HCT116 (cell line): ENCODE data around the gene UGT1A7.

Experiments used
- CBX3 ChIP-seq: IDR thresholded peaks from 2 replicates; pipeline ENCODE4 v1.6.1; 2012; ENCODE audit warnings: low read depth
- CEBPB ChIP-seq: IDR thresholded peaks from 2 replicates; pipeline ENCODE4 v1.6.1; 2012; ENCODE audit warnings: low read depth
- CTCF ChIP-seq, 3 experiments: fragments of 200-600 bp in 1 of 3; sonication (generic) in 1 of 3; IDR thresholded peaks in 2 of 3; conservative IDR thresholded peaks in 1 of 3; 2 replicates each; pipeline ENCODE4 v1.5.1; 2012 to 2017; ENCODE audit warnings: low read depth in 2 of 3, low read length in 2 of 3, antibody characterized with exemption in 1 of 3, borderline replicate concordance in 1 of 3, control low read depth in 1 of 3, mild to moderate bottlenecking in 1 of 3, mixed read lengths in 1 of 3, mixed run types in 1 of 3, moderate library complexity in 1 of 3; ENCODE audit not compliant: insufficient read depth in 1 of 3
- EGR1 ChIP-seq: IDR thresholded peaks from 2 replicates; pipeline ENCODE4 v1.6.1; 2012; ENCODE audit warnings: low read depth
- EZH2phosphoT487 ChIP-seq: fragments of 200-600 bp; IDR thresholded peaks from 2 replicates; pipeline ENCODE4 v1.6.1; 2018; ENCODE audit warnings: antibody characterized with exemption, borderline replicate concordance
- POLR2A ChIP-seq: IDR thresholded peaks from 2 replicates; pipeline ENCODE4 v1.7.0; 2011; ENCODE audit warnings: borderline replicate concordance; ENCODE audit not compliant: insufficient read depth, insufficient read length; ENCODE audit errors: extremely low read depth
- POLR2AphosphoS5 ChIP-seq: IDR thresholded peaks from 2 replicates; pipeline ENCODE4 v1.6.1; 2011; ENCODE audit warnings: mild to moderate bottlenecking, low read depth, low read length, moderate library complexity
- RAD21 ChIP-seq: IDR thresholded peaks from 2 replicates; pipeline ENCODE4 v1.6.1; 2012; ENCODE audit warnings: low read depth, mild to moderate bottlenecking
- REST ChIP-seq: IDR thresholded peaks from 2 replicates; pipeline ENCODE4 v1.6.1; 2012; ENCODE audit warnings: low read depth
- SP1 ChIP-seq: IDR thresholded peaks from 2 replicates; pipeline ENCODE4 v1.6.1; 2012; ENCODE audit warnings: low read depth
- SRF ChIP-seq: IDR thresholded peaks from 2 replicates; pipeline ENCODE4 v1.6.1; 2012; ENCODE audit warnings: low read depth
- YY1 ChIP-seq: IDR thresholded peaks from 2 replicates; pipeline ENCODE4 v1.6.1; 2011; ENCODE audit warnings: low read length, low read depth, moderate library complexity, mild to moderate bottlenecking; ENCODE audit not compliant: insufficient replicate concordance; ENCODE audit errors: extremely low read depth
- ZBTB33 ChIP-seq: IDR thresholded peaks from 2 replicates; pipeline ENCODE4 v1.6.1; 2011; ENCODE audit warnings: mild to moderate bottlenecking, low read length, moderate library complexity; ENCODE audit not compliant: insufficient replicate concordance; ENCODE audit errors: extremely low read depth

GRCh38 chr2:233676046-233676445 is 5.7 kb upstream of the UGT1A7 start:
- TF ChIP-seq SP1: no peak
- no peak for TF ChIP-seq CTCF (IDR thresholded peaks at IDR 0.05 in 2 of 3, conservative IDR thresholded peaks at IDR 0.05 in 1 of 3; ENCODE audit: borderline replicate concordance in 1 of 3, insufficient read depth in 1 of 3, low read depth in 2 of 3, low read length in 2 of 3)
- TF ChIP-seq ZBTB33: no peak
- no peak for TF ChIP-seq POLR2AphosphoS5
- TF ChIP-seq CBX3: no peak
- TF ChIP-seq POLR2A: no peak
- no peak for TF ChIP-seq EGR1
- no peak for TF ChIP-seq CEBPB
- no peak for TF ChIP-seq RAD21
- no peak for TF ChIP-seq REST
- TF ChIP-seq YY1: no peak
- no peak for TF ChIP-seq EZH2phosphoT487
- no peak for TF ChIP-seq SRF
